GM18517 (cell line): Measurements from ENCODE around the gene ICA1L.
"Not testable (repeated sequence)": the region's sequence is repeated elsewhere in the genome, so short reads cannot be mapped to it uniquely, and the experiment has no call there.

ENCODE experiments used
- ATAC-seq: cut with Tn5 transposase; IDR thresholded peaks from one replicate; pipeline ENCODE4 v1.9.1; 2021; ENCODE audit warnings: mild to moderate bottlenecking, moderate library complexity; ENCODE audit not compliant: unreplicated experiment

ICA1L gene

DNA sequence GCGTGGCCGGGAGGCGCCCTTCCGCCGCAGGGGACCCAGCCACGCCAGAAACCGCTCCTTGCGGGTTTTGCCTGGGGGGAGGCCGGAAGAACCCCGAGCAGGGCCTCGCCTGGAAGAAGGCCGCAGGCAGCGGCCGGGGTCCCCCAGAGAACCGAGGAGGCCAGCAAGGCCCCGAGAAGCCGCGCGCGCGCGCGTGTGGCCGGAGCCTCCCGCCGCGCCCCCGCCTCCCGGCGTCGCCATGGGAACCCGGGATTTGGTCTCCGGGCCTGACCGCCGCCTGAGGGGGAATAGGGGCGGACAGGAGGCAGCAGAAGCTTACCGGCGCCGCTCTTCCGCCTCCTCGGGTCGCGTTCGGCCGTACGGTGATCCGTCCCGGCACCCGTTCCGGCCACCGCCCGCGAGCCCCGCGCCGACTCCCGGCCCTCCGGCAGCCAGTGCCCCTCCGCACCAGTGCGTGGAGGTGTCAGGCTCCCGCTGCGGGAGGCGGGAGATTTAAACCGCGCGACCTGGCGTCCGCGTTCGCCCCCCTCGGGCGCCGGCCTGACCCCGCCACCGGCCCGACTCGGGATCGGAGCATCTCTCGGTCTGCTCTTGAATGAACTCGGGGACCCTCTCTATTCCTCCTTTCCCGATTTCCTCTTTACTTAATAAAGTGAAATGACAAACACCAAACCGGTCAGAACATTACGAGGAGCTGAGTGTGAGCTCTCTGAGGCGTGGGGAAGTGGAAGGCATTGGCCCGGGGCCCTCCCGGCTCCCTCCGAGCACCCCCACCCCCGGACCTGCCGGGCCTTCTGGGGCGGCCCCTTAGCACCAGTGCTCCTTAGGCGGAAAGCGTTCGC is at the start of gene ICA1L:
Gene ICA1L (minus strand): TSS at position 467 of the 842 bp plus-strand sequence. CDS start 42,757 bp downstream, outside the sequence.
- peak; percentile 50 for ATAC-seq

- no peak for ATAC-seq
Measured at GRCh38 chr2:202918860-202919259, 47.3 kb upstream of the ICA1L start.

GRCh38 chr2:202912342-202913201 is 41.0 kb upstream of the ICA1L start:
- ATAC-seq = peak; percentile 42

DNA sequence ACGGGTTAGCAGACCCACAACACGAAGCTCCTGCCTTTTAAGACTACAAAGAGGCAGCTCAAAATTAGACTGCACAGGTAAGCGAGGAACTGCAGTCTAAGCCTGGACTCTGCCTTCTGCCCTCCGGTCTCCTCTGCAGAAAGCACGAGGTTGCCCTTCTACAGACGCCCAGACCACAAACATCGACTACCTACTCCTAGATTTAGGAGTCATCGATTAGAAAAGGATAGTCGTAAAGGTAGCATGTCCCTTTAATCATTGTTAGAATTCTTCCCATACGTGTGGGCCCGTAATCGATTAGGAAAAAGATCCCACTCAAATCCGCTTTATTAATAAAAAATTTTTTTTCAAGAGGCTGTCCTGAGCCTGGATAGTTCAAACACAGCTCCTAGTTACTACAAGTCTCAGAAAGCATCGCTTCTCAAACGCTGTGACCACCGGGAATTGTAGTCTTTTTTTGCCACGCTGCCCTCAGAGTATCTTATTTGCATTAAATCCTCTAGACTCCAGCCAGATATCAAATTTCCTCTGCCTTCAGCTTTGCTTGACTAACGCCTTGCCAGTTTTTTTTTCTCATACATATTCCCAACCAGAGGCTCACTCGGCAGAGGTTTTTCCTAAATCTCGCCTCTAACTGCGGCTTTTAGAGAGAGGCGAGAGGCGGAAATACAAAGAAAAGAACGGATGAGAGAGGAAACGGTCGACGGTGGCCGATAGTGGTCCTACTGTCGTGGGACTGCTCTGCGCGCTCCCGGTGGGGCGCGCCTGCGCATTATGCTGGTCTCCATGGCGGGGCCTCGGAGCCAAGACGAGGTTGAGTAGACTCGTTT is 40.2 kb upstream of the ICA1L start, which contains the start of the genes CARF and WDR12:
Gene CARF (plus strand): TSS at position 764 of the 830 bp plus-strand sequence. CDS start 29,628 bp downstream, outside the sequence.
Gene WDR12 (minus strand): TSS at position 162 of the 830 bp plus-strand sequence. CDS start 197 bp downstream, outside the sequence.
- ATAC-seq = peak; percentile 79

GRCh38 chr2:202911203-202911511 is 39.6 kb upstream of the ICA1L start:
- no peak for ATAC-seq

GRCh38 chr2:202910698-202911097 is 39.1 kb upstream of the ICA1L start:
- no peak for ATAC-seq

DNA sequence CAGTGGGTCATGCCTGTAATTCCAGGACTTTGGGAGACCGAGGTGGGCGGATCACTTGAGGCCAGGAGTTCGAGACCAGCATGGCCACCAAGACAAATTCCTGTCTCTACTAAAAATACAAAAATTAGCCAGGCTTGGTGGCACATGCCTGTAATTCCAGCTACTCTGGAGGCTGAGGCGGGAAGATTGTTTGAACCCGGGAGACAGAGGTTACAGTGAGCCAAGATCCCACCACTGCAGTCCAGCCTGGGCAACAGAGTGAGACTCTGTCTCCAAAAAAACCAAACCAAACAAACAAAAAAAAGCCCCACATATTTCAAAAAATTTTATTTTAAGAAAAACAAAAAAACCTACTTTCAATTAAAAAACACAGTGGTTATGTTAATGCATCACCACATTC is 38.7 kb upstream of the ICA1L start:
- not testable (repeated sequence) for ATAC-seq

- ATAC-seq = no peak
Measured at GRCh38 chr2:202909394-202910192, 38.0 kb upstream of the ICA1L start.

DNA sequence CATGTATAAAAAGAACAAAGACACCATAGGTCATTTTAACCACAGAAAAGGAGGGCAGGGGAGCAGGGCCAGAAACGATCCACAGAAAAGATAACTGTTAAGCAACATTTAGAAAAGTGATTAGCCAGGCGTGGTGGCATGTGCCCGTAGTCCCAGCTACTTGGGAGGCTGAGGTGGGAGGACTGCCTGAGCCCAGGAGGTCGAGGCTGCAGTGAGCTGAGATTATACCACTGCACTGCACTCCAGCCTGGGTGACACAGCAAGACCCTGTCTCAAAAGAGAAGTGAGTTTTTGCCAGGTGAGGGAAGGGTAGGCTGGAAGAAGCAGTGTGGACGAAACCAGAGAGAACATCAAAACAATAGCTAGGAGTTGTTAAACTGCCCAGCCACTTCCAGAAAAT is 36.6 kb upstream of the ICA1L start:
- ATAC-seq = no peak

DNA sequence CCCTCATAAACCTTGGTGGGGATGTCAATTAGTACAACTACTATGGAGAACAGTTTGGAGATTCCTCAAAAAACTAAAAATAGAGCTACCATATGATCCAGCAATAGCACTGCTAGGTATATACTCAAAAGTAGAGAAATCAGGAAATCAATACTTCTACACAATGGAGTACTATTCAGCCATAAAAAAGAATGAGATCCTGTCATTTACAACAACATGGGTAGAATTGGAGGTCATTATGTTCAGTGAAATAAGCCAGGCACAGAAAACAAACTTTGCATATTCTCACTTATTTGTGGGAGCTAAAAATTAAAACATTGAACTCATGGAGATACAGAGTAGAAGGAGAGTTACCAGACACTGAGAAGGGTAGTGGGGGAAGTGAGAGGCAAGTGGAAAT is 33.9 kb upstream of the ICA1L start:
- ATAC-seq = not testable (repeated sequence)

- ATAC-seq = no peak
Measured at GRCh38 chr2:202885190-202885589, 13.6 kb upstream of the ICA1L start.

GRCh38 chr2:202883987-202884675 is 12.6 kb upstream of the ICA1L start:
- ATAC-seq = no peak

GRCh38 chr2:202881570-202881969 is 10.0 kb upstream of the ICA1L start:
- no peak for ATAC-seq

GRCh38 chr2:202877699-202878098 is 6.1 kb upstream of the ICA1L start:
- ATAC-seq = no peak

- peak; percentile 70 for ATAC-seq
Measured at GRCh38 chr2:202870431-202871299, 901 bp downstream of the ICA1L start.

- ATAC-seq = no peak
Measured at GRCh38 chr2:202861987-202862386, 9.6 kb downstream of the ICA1L start.

DNA sequence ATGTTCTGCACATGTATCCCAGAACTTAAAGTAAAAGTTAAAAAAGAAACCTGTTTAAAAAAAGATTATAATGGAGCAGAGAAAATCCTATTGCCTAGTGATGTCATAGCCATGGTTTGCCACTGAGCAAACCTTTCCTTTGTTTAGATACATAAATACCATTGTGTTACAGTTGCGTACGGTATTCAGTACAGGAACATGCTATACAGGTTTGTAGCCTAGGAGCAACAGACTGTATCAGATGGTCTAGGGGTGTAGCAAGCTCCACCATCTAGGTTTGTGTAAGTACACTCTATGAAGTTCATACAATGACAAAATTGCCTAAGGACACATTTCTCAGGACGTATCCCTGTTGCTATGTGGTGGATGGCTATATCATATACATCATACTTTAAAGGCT is 13.0 kb downstream of the ICA1L start:
- ATAC-seq = no peak

- ATAC-seq = not testable (repeated sequence)
Measured at GRCh38 chr2:202849343-202849742, 22.2 kb downstream of the ICA1L start.
